ENCODE measurements around the gene TERF2IP.

DNA sequence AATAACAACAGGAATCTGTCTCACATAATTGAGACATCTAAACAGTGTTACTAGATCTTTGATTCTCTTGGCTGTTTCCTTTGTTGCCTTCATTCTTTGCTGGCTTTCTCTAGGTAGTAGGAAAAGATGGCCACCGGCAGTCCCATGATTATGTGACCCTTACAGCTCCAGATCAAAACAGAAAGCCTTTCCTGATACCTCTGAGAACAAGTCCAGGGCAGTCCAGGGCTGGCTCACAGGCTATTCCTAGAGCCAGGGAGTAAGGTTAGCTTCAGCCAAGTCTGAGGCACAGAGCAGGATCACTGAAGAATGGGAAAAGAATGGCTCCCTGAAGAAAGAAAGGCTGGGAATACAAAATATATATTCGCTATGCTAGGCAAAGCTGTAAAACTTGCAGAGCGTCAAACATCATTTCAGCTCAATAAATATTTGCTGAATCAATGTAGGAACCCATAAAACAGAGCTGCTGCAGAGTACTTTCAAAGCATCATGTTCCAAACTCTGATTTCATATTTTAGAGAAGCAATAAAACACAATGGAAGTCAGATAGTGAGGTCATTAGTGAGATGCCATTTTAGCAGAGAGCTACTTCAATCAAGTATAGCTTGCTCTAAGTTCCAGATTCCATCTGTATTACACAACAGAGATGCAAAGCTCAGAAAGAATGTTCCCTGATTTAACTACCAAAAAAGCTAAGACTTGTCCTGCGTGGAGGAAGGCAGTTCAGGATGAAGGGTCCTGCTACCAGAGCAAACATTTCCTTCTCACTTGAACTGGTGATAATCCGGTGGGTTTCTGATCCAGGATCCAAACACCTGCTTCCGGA lies 47.9 kb upstream of the TERF2IP start:
- no peak for TF ChIP-seq POLR2A (IDR thresholded peaks at IDR 0.05)
- TF ChIP-seq, protein P1, sequence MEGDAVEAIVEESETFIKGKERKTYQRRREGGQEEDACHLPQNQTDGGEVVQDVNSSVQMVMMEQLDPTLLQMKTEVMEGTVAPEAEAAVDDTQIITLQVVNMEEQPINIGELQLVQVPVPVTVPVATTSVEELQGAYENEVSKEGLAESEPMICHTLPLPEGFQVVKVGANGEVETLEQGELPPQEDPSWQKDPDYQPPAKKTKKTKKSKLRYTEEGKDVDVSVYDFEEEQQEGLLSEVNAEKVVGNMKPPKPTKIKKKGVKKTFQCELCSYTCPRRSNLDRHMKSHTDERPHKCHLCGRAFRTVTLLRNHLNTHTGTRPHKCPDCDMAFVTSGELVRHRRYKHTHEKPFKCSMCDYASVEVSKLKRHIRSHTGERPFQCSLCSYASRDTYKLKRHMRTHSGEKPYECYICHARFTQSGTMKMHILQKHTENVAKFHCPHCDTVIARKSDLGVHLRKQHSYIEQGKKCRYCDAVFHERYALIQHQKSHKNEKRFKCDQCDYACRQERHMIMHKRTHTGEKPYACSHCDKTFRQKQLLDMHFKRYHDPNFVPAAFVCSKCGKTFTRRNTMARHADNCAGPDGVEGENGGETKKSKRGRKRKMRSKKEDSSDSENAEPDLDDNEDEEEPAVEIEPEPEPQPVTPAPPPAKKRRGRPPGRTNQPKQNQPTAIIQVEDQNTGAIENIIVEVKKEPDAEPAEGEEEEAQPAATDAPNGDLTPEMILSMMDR (IDR thresholded peaks at IDR 0.05), result no peak
